ENCODE data around the gene HEATR1. TPM values are rescaled to one million over a fixed set of nuclear protein-coding genes. Genes with fewer than 3 reads are reported as not detected.
A peak's percentile ranks its signal among the peaks of the same experiment; 100 is the strongest.

Gene HEATR1, protein sequence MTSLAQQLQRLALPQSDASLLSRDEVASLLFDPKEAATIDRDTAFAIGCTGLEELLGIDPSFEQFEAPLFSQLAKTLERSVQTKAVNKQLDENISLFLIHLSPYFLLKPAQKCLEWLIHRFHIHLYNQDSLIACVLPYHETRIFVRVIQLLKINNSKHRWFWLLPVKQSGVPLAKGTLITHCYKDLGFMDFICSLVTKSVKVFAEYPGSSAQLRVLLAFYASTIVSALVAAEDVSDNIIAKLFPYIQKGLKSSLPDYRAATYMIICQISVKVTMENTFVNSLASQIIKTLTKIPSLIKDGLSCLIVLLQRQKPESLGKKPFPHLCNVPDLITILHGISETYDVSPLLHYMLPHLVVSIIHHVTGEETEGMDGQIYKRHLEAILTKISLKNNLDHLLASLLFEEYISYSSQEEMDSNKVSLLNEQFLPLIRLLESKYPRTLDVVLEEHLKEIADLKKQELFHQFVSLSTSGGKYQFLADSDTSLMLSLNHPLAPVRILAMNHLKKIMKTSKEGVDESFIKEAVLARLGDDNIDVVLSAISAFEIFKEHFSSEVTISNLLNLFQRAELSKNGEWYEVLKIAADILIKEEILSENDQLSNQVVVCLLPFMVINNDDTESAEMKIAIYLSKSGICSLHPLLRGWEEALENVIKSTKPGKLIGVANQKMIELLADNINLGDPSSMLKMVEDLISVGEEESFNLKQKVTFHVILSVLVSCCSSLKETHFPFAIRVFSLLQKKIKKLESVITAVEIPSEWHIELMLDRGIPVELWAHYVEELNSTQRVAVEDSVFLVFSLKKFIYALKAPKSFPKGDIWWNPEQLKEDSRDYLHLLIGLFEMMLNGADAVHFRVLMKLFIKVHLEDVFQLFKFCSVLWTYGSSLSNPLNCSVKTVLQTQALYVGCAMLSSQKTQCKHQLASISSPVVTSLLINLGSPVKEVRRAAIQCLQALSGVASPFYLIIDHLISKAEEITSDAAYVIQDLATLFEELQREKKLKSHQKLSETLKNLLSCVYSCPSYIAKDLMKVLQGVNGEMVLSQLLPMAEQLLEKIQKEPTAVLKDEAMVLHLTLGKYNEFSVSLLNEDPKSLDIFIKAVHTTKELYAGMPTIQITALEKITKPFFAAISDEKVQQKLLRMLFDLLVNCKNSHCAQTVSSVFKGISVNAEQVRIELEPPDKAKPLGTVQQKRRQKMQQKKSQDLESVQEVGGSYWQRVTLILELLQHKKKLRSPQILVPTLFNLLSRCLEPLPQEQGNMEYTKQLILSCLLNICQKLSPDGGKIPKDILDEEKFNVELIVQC (N-terminal part only)
- 30.9 and 34.6 TPM in 2 replicates for total RNA-seq
- long read RNA-seq, partial matches to known transcripts, result 50 of 53 reads
- long read RNA-seq, other reads (novel, unspliced or antisense), result 3 of 53 reads

DNA sequence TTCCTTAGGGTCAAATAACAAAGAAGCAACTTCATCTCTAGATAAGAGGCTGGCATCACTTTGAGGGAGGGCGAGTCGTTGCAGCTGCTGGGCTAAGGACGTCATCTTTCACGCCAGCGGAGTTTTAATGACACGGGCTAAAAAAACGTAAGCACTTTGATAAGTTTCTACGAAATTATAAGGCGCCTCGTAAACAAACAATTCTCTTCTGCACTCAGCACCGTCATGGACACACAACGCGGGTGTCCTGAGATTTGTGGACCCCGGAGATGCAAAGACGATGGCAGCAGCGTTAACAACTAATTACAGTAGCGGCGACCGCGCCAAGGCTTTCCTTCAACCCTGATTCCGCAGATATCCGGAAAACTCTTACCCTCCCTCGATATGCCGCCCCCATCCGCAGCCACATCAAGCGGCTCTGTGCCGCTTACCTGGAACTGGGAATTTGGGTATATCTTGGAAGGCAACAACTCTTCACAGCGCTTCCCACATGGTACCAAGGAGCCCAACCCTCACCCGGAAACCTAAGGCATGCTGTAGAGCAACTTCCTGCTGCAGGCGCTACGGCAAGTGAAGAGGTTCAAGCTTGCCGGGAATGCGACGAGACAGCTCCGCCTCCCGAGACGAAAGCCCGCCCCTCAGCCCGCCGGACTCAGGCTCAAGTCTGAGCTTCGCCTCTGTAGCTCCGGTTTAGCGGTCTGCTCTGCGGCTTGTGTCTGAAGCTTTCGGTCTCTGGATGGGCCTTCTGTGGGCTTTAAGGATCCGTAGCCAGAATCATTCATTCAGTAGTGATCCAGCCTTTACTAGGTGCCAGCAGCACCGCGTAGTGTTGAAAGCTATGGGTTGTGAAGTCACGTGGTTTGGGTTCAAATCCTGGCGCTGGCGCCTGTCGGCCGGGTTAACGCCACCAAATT is at the start of gene HEATR1:
Gene HEATR1 (minus strand): TSS at position 526 of the 914 bp plus-strand sequence. CDS start 421 bp downstream, at position 105.
- Mint-ChIP-seq H3K4me3 (ENCODE audit: unreplicated experiment) (peak within 1 kb of the TSS; percentile 93), H3K4me1 (ENCODE audit: unreplicated experiment) (peaks cover 17% of the 10 kb centered on the region), H3K36me3 (ENCODE audit: unreplicated experiment) (no peaks in the 10 kb centered on the region), H3K27ac (ENCODE audit: unreplicated experiment) (peak within 1 kb of the TSS; percentile 89), H3K9me3 (ENCODE audit: unreplicated experiment) (no peaks in the 10 kb centered on the region), H3K27me3 (ENCODE audit: unreplicated experiment) (peaks cover 12% of the 10 kb centered on the region)
- DNase-seq (ENCODE audit: extremely low spot score, unreplicated experiment), result peak; percentile 96
- TF ChIP-seq, protein P1, sequence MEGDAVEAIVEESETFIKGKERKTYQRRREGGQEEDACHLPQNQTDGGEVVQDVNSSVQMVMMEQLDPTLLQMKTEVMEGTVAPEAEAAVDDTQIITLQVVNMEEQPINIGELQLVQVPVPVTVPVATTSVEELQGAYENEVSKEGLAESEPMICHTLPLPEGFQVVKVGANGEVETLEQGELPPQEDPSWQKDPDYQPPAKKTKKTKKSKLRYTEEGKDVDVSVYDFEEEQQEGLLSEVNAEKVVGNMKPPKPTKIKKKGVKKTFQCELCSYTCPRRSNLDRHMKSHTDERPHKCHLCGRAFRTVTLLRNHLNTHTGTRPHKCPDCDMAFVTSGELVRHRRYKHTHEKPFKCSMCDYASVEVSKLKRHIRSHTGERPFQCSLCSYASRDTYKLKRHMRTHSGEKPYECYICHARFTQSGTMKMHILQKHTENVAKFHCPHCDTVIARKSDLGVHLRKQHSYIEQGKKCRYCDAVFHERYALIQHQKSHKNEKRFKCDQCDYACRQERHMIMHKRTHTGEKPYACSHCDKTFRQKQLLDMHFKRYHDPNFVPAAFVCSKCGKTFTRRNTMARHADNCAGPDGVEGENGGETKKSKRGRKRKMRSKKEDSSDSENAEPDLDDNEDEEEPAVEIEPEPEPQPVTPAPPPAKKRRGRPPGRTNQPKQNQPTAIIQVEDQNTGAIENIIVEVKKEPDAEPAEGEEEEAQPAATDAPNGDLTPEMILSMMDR (IDR thresholded peaks at IDR 0.05), result no peak

DNA sequence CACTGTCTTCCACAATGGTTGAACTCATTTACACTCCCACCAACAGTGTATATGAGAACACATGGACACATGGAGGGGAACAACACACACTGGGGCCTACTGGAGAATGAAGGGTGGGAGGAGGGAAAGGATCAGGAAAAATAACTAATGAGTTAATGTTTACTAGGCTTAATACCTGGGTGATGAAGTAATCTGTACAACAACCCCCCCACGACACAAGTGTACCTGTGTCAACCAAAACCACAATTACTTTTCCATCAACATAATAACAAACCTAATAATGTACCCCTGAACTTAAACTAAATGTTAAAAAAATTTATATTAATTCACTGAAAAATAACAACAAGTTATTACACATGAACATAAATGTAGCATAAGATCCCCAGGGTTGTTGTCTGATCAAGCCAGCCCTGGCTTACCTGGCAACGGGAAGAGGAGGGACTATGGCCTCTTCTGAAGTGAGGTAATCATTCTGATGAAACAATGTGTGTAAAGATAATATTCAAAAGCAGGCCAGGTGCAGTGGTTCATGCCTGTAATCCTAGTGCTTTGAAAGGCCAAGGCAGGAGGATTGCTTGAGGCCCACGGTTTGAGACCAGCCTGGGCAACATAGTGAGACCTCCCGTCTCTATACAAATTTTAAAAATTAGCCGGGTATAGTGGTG is 40.8 kb upstream of the HEATR1 start:
- no peaks in the 10 kb centered on the region for H3K4me1 Mint-ChIP-seq (ENCODE audit: unreplicated experiment)
- H3K9me3 Mint-ChIP-seq (ENCODE audit: unreplicated experiment), result no peaks in the 10 kb centered on the region
- H3K27me3 Mint-ChIP-seq (ENCODE audit: unreplicated experiment), result no peaks in the 10 kb centered on the region
- no peak for DNase-seq (ENCODE audit: extremely low spot score, unreplicated experiment)
- no peak overlapping the region for H3K4me3 Mint-ChIP-seq (ENCODE audit: unreplicated experiment)
- TF ChIP-seq, protein P1 (IDR thresholded peaks at IDR 0.05), result no peak
- no peak overlapping the region for H3K27ac Mint-ChIP-seq (ENCODE audit: unreplicated experiment)
- H3K36me3 Mint-ChIP-seq (ENCODE audit: unreplicated experiment), result no peaks in the 10 kb centered on the region

DNA sequence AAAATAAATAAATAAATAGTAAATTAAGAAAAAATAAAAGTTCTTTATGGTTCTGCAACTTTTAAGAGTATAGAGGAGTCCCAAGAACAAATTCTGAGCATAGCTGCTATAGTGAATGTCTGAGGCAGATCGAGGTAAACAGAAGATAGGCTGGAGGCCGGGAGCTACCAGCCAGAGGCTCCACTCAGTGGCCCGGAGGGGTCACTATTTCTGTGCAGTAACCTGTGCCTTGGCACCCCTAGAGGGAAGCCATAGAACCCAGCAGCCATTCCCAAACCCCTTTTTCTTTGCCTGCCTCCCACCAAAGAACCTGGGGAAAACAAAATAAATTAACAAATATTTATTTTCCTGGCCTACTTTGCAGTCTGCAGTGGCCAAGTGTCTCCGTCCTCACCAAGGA is 38.4 kb upstream of the HEATR1 start:
- no peaks in the 10 kb centered on the region for H3K36me3 Mint-ChIP-seq (ENCODE audit: unreplicated experiment)
- no peaks in the 10 kb centered on the region for H3K4me1 Mint-ChIP-seq (ENCODE audit: unreplicated experiment)
- TF ChIP-seq, protein P1 (IDR thresholded peaks at IDR 0.05), result no peak

DNA sequence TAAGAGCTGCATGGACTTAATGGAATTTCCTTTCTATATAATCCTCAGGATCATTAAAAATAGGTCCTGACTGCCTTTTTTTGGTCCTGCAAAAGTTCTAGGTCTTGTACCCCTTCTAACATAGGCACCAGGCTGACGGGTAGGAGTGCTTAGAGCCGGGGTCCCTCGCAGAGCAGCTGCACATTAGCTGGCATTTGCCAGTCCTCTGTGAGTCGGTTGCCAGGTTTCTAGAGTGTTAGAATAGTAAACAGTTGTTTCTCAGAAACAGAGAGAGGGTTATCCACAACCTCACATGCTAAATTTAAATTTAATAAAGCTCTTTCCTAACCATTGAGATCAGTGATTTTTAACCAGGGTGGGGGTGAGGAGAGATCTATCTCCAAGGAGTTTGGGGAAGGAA is 35.4 kb upstream of the HEATR1 start:
- no peak overlapping the region for H3K4me3 Mint-ChIP-seq (ENCODE audit: unreplicated experiment)
- TF ChIP-seq, protein P1 (IDR thresholded peaks at IDR 0.05), result no peak
- H3K27ac Mint-ChIP-seq (ENCODE audit: unreplicated experiment), result no peak overlapping the region
- DNase-seq (ENCODE audit: extremely low spot score, unreplicated experiment), result no peak
- H3K4me1 Mint-ChIP-seq (ENCODE audit: unreplicated experiment), result no peaks in the 10 kb centered on the region
- no peaks in the 10 kb centered on the region for H3K36me3 Mint-ChIP-seq (ENCODE audit: unreplicated experiment)
- no peaks in the 10 kb centered on the region for H3K9me3 Mint-ChIP-seq (ENCODE audit: unreplicated experiment)
- H3K27me3 Mint-ChIP-seq (ENCODE audit: unreplicated experiment), result no peaks in the 10 kb centered on the region

More for the DNA sequence above, 38.4 kb upstream of the HEATR1 start:
- no peak for DNase-seq (ENCODE audit: extremely low spot score, unreplicated experiment)
- Mint-ChIP-seq H3K27ac (ENCODE audit: unreplicated experiment) (no peak overlapping the region), H3K27me3 (ENCODE audit: unreplicated experiment) (no peaks in the 10 kb centered on the region), H3K9me3 (ENCODE audit: unreplicated experiment) (no peaks in the 10 kb centered on the region), H3K4me3 (ENCODE audit: unreplicated experiment) (no peak overlapping the region)

All from osteocyte (in vitro differentiated cells).